Measurements from ENCODE around the gene BCAR3. TPM values are rescaled to one million over a fixed set of nuclear protein-coding genes. Genes with fewer than 3 reads are reported as not detected.

BCAR3 gene
- total RNA-seq, 1 donor from 2014 or later, result 74.8 TPM

DNA sequence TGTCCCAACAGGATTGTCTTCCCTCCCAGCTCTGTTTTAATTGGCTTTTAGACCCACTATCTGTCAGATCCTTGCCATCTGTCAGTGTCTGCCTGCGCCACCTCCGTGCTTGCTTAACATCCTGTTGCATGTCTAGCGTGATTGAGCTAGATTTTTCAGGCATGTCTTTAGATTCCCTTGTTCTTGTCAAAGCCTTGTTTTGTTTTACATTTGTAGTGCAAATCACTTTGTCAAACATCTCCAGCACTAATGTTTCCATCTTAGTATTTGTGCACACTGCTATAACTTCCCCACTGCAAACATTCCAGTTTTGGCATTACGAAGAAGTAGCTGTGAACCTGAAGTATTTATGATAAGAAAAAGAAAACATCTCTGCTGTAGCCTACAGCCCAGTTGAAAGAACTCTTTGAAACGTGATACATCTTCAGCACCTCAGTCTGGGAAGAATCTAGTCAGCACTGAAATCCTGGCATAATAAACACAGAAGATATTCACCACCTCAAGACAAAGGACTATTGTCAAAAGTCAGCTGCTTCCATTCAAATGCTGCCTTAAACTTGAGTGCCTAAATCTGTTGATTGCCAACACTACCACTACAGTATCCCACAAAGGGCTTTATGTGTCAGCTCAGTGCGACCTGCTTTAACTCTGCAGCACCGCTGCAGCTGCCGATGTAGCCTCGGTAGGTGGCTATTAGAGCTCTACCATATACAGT lies 128.7 kb downstream of the BCAR3 start:
- no peak for TF ChIP-seq CTCF (conservative IDR thresholded peaks at IDR 0.05; ENCODE audit: low read depth, low read length)
- DNase-seq (ENCODE audit: low read depth), result no peak
- H3K4me3 ChIP-seq (ENCODE audit: low read depth, low read length), result no peak overlapping the region

- DNase-seq (ENCODE audit: low read depth), result no peak
- H3K4me3 ChIP-seq (ENCODE audit: low read depth, low read length), result no peak overlapping the region
- TF ChIP-seq CTCF (conservative IDR thresholded peaks at IDR 0.05; ENCODE audit: low read depth, low read length), result no peak
Measured at GRCh38 chr1:93549811-93550210, 131.8 kb downstream of the BCAR3 start.

DNA sequence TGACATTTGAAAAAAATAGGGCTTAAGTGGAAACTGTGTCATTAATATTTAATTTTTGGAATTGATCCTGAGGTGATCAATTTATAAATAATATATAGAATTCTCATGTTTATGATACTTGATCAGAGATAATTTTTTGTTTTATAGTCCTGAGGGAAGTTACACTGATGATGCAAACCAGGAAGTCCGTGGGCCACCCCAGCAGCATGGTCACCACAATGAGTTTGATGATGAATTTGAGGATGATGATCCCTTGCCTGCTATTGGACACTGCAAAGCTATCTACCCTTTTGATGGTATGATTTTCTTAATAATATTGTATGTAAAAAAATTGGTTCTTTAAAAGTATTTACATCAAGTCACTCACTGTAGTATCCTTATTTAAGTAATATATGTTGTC lies 132.5 kb downstream of the BCAR3 start:
- no peak overlapping the region for H3K4me3 ChIP-seq (ENCODE audit: low read depth, low read length)
- no peak for TF ChIP-seq CTCF (conservative IDR thresholded peaks at IDR 0.05; ENCODE audit: low read depth, low read length)
- no peak for DNase-seq (ENCODE audit: low read depth)

- TF ChIP-seq CTCF (conservative IDR thresholded peaks at IDR 0.05; ENCODE audit: low read depth, low read length), result no peak
Measured at GRCh38 chr1:93546162-93546863, 135.3 kb downstream of the BCAR3 start.

GRCh38 chr1:93542398-93542797 lies 139.2 kb downstream of the BCAR3 start:
- DNase-seq (ENCODE audit: low read depth), result no peak
- TF ChIP-seq CTCF (conservative IDR thresholded peaks at IDR 0.05; ENCODE audit: low read depth, low read length), result no peak
- H3K4me3 ChIP-seq (ENCODE audit: low read depth, low read length), result no peak overlapping the region

More at GRCh38 chr1:93546162-93546863, 135.3 kb downstream of the BCAR3 start:
- DNase-seq (ENCODE audit: low read depth), result no peak
- no peak overlapping the region for H3K4me3 ChIP-seq (ENCODE audit: low read depth, low read length)

DNA sequence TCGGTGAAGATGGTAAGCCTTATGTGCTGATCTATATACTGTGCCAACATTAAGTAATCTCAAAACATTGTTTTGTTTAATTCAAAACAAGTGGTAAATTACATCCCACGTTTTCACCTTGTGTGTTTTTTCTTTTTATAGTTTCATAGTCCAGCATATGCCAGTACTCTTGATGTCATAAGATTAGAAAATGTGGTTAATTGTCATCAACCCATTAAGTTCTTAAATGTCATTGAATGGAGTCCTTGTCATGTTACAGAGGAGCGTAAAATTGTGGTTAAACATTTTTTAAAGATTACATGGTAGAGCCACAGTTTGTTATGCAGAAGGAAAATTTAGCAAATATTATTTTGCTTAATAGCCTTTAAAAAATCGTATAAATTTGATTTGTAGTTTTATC lies 140.6 kb downstream of the BCAR3 start:
- TF ChIP-seq CTCF (conservative IDR thresholded peaks at IDR 0.05; ENCODE audit: low read depth, low read length), result no peak

More for the DNA sequence above, 140.6 kb downstream of the BCAR3 start:
- no peak overlapping the region for H3K4me3 ChIP-seq (ENCODE audit: low read depth, low read length)
- no peak for DNase-seq (ENCODE audit: low read depth)
